Breast epithelium (tissue), 4 donors: ENCODE results near the gene MOB3A. TPM values are rescaled to one million over a fixed set of nuclear protein-coding genes. Genes with fewer than 3 reads are reported as not detected.
"Not testable (repeated sequence)": the region's sequence is repeated elsewhere in the genome, so short reads cannot be mapped to it uniquely, and the experiment has no call there.

ENCODE experiments used
- DNase-seq, 2 donors: peaks; one replicate each; pipeline ENCODE4 v3.0.0-alpha.2; 2019; ENCODE audit warnings: low spot score in 2 of 2
- H3K27ac ChIP-seq, 2 donors: fragments of 200-600 bp; sonication (generic) in 1 of 2; one replicate each; pipeline ENCODE4 v1.5.1; 2016 to 2019; ENCODE audit warnings: mild to moderate bottlenecking in 1 of 2
- H3K27me3 ChIP-seq, 2 donors: fragments of 200-600 bp; sonication (generic) in 1 of 2; one replicate each; pipeline versions ENCODE4 v1.5.1 to v1.6.0; 2017 to 2019; ENCODE audit warnings: control low read depth in 1 of 2, mild to moderate bottlenecking in 1 of 2
- H3K36me3 ChIP-seq: fragments of 200-600 bp; one replicate; pipeline ENCODE4 v1.5.1; 2019
- H3K4me1 ChIP-seq, 2 donors: fragments of 200-600 bp; sonication (generic); one replicate each; pipeline ENCODE4 v1.5.1; 2016 to 2019; ENCODE audit warnings: control low read depth in 1 of 2
- H3K4me3 ChIP-seq, 3 donors: fragments of 200-600 bp; sonication (generic); 1 replicate in 2 of 3; 2 replicates in 1 of 3; pipeline ENCODE4 v1.5.1; 2016 to 2019; ENCODE audit warnings: mild to moderate bottlenecking in 3 of 3, moderate library complexity in 2 of 3
- H3K9me3 ChIP-seq, 2 donors: fragments of 200-600 bp; sonication (generic) in 1 of 2; one replicate each; pipeline ENCODE4 v1.5.1; 2016 to 2019; ENCODE audit warnings: control low read depth in 1 of 2
- POLR2A ChIP-seq: fragments of 450-650 bp; IDR thresholded peaks from one replicate; pipeline ENCODE4 v1.6.1; 2016; ENCODE audit warnings: antibody characterized with exemption, mild to moderate bottlenecking, moderate library complexity
- POLR2AphosphoS5 ChIP-seq, 3 donors: sonication (generic); formaldehyde crosslinking; IDR thresholded peaks; one replicate each; pipeline ENCODE4 v1.6.1; 2017; ENCODE audit warnings: antibody characterized with exemption in 3 of 3
- intact Hi-C: fragments of 100-400 bp; cut with DNase I; formaldehyde crosslinking; loops from one replicate; pipeline ENCODE4 v1.15.1; 2023; ENCODE audit warnings: low total_unique reads
- total RNA-seq, 3 donors: library from RNA; depleted of rRNA; stranded (reverse); fragments of >200 nt; gene quantifications; one replicate each; pipeline ENCODE4 v1.1.0, GENCODE V29; 2016
- TF ChIP-seq, protein P1 (sequence below), 3 donors: fragments of 450-650 bp; IDR thresholded peaks; one replicate each; pipeline ENCODE4 v1.5.1; 2016 to 2017; ENCODE audit warnings: antibody characterized with exemption in 3 of 3, mild to moderate bottlenecking in 3 of 3, moderate library complexity in 3 of 3

Gene MOB3A
- total RNA-seq, 3 donors from 2014 or later: 18.3 to 45.8 (median 29.2) TPM

DNA sequence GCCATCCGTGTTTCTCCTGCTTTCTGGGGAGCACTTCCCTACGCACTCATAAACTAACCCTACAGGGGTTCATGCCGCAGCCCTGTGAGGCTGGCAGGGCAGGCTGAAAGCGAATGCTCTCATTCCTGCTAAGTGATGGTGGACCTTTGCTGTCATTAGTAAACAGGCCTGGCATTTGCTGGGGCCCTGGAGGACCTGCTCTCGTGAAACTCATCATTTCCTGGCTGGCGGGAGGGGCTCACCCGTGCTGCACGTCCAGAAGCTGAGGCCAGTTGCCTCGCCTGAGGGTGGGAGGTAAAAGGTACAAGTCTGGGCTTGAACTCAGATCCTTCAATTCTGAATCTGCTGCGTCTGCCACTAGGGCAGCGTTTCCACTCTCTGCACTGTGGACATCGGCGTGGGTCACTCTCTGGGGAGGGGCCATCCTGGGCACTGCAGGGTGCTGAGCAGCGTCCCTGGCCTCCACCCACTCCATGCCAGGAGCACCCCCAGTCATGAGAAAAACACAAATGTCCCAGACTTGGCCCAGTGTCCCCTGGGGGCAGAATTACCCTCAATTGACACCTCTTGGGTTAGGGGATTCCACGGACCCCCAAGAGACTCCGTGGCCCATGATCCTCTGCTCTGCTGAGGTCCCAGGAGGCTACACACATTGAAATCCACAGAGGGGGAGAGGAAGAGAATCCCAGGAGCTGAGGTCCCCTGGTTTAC lies 7.0 kb downstream of the MOB3A start:
- DNase-seq: peak in 1 of 2 donors; percentile 65
- H3K36me3 ChIP-seq: no peaks in the 10 kb centered on the region
- H3K27ac ChIP-seq: peak overlapping the region; percentile 59 to 72
- intact Hi-C loops: no loop called here
- H3K27me3 ChIP-seq: no peaks in the 10 kb centered on the region
- H3K9me3 ChIP-seq: no peaks in the 10 kb centered on the region
- peak overlapping the region in 1 of 3 donors; percentile 5 for H3K4me3 ChIP-seq
- TF ChIP-seq POLR2AphosphoS5 (IDR thresholded peaks at IDR 0.05): no peak
- no peak for TF ChIP-seq POLR2A
- TF ChIP-seq, protein P1, sequence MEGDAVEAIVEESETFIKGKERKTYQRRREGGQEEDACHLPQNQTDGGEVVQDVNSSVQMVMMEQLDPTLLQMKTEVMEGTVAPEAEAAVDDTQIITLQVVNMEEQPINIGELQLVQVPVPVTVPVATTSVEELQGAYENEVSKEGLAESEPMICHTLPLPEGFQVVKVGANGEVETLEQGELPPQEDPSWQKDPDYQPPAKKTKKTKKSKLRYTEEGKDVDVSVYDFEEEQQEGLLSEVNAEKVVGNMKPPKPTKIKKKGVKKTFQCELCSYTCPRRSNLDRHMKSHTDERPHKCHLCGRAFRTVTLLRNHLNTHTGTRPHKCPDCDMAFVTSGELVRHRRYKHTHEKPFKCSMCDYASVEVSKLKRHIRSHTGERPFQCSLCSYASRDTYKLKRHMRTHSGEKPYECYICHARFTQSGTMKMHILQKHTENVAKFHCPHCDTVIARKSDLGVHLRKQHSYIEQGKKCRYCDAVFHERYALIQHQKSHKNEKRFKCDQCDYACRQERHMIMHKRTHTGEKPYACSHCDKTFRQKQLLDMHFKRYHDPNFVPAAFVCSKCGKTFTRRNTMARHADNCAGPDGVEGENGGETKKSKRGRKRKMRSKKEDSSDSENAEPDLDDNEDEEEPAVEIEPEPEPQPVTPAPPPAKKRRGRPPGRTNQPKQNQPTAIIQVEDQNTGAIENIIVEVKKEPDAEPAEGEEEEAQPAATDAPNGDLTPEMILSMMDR (IDR thresholded peaks at IDR 0.05): no peak
- H3K4me1 ChIP-seq: peaks cover 0 to 17% of the 10 kb centered on the region in 2 donors

DNA sequence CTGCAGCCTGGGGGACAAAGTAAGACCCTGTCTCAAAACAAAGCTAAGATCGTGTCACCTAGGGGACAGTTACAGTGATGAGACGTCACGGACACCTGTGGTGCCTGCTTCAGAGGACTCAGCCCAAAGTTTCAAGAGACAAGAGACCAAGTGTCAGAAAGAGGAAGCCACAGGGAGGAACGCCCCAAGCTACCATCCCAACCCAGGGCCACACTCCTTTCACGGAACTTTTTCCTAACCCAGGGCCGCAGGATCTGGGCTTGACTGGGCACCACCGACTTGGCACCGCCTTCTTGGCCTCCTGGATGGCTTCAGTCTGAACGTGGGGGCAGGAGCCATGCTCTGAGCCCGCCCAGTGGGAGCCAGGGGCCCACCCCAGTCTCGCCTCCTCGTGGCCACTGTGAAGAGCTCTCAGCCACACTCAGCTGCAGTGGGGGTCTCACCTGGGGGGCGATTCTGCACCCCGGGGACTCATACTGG lies 8.5 kb downstream of the MOB3A start:
- H3K4me1 ChIP-seq: peaks cover 0 to 16% of the 10 kb centered on the region in 2 donors
- no peak for DNase-seq
- H3K4me3 ChIP-seq: no peak overlapping the region
- no peaks in the 10 kb centered on the region for H3K36me3 ChIP-seq
- no peak for TF ChIP-seq POLR2A
- TF ChIP-seq POLR2AphosphoS5 (IDR thresholded peaks at IDR 0.05): no peak
- peak overlapping the region; percentile 25 to 68 for H3K27ac ChIP-seq
- H3K27me3 ChIP-seq: no peaks in the 10 kb centered on the region
- no peaks in the 10 kb centered on the region for H3K9me3 ChIP-seq
- intact Hi-C loops: no loop called here

DNA sequence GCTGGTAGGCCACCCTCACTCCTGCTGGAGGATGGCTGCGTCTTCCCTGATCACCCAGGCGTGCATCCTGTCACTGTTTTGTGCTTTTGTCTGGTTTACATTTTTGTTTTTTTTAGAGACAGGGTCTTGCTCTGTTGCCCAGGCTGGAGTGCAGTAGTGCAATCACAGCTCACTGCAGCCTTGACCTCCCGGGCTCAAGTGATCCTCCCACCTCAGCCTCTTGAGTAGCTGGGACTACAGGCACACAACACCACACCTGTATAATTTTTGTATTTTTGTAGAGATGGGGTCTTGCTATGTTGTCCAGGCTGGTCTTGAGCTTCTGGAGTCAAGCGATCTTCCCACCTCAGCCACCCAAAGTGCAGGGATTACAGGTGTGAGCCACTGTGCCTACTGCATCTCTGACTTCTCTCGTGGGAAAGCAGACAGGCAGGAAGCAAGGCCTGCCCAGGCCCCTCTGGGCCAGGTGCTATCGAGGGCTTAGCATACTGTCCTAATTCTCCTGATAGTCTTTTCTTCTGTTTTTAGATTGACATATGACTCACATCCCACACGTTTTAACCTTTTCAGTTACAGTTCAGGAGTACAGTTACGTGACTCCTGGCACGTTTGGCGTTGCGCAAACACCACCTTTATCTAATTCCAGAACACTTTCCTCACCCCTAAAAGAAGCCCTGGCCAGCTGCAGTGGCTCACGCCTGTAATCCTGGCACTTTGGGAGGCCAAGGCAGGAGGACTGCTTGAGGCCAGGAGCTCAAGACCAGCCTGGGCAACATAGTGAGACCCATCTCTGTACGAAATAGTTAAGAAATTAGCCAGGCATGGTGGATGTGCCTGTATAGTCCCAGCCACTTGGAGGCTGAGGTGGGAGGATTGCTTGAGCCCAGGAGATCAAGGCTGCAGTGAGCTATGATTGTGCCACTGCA lies 9.2 kb downstream of the MOB3A start:
- Histone ChIP-seq H3K27ac (peak overlapping the region; percentile 25 to 68), H3K4me1 (peaks cover 0 to 16% of the 10 kb centered on the region in 2 donors)
- H3K4me3 ChIP-seq, H3K9me3 ChIP-seq, H3K36me3 ChIP-seq, H3K27me3 ChIP-seq, DNase-seq, intact Hi-C loops: not testable (repeated sequence)

DNA sequence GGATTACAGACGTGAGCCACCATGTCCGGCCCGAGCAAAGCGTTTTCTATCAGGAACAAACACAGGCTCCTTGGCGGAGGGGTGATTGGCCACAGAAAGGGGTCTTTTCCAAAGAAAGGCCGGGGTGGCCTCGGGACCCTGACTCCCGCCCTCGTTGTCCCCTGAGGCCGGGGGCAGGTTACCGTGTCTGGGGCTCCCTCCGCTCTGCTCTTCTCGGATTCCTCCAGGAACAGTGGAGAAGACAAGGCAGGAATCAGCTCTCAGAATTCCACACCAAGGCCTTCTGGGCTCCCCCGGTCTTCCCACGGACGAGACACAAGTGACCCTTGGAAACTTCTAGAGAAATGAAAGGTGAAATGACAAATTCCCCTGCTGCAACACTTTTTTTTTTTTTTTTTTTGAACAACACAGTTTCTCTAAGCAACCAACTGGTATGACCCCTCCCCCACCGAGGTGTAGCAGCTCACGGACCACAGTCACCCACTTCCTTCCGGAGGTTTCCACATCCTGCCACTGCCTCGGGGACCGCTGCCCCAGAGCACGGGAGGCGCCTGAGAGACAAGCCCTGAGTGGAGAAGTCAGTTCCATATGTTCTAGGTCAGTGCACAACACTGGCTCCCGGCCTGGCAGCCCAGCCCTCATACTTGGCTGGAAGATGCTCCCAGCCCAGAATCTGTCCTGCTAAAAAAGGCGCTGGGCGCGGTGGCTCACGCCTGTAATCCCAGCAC lies 11.0 kb downstream of the MOB3A start:
- H3K27me3 ChIP-seq: no peaks in the 10 kb centered on the region
- peak overlapping the region in 2 of 3 donors; percentile 9 to 23 for H3K4me3 ChIP-seq
- intact Hi-C loops: no loop called here
- peak overlapping the region in 1 of 2 donors; percentile 79 for H3K27ac ChIP-seq
- peak in 1 of 2 donors; percentile 61 for DNase-seq
- no peaks in the 10 kb centered on the region for H3K36me3 ChIP-seq
- peaks cover 0 to 2% of the 10 kb centered on the region in 2 donors for H3K4me1 ChIP-seq
- TF ChIP-seq POLR2A (no peak), POLR2AphosphoS5 (IDR thresholded peaks at IDR 0.05) (peak in 1 of 3 donors; percentile 50)
- H3K9me3 ChIP-seq: no peaks in the 10 kb centered on the region

DNA sequence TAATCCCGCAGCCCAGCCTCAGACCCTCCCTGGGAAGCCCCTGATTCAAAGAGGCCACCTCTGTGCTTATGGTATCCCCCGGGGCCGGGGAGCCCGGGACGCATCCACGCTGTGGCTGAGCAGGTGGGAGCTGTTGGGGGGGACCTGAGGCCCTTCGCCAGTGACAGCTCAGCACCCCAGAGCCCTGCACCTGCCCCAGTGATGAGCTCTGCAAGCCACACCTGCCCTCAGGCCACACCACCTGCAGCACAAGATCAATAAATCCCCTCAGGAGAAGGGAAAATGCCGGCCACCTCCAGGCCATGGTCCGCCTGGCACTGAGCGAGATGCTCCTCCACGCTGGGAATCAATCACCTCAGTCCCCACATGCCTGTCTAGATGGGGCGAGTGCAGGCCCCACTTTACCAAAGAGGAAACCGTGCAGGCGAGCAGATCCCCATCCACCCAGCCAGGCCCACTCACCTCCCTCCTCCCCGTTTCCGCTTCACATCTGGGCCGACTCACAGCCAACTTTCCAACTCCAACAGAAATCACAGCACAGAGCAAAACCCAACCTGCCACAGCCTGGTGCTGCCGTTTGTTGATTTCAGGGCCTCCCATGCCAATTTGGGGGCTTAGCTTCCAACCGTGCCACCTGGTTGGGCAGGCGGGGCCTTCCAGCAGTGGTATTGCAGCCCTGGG lies 12.8 kb downstream of the MOB3A start:
- Histone ChIP-seq H3K4me3 (peak overlapping the region; percentile 8 to 39 (median 22)), H3K36me3 (peaks cover 2% of the 10 kb centered on the region), H3K27me3 (no peaks in the 10 kb centered on the region), H3K4me1 (no peaks in the 10 kb centered on the region), H3K27ac (peak overlapping the region; percentile 40 to 76), H3K9me3 (no peaks in the 10 kb centered on the region)
- TF ChIP-seq, protein P1 (IDR thresholded peaks at IDR 0.05): no peak
- no peak for TF ChIP-seq POLR2A
- TF ChIP-seq POLR2AphosphoS5 (IDR thresholded peaks at IDR 0.05): no peak
- DNase-seq: no peak
- intact Hi-C loops: no loop called here
